ES-I3 (cell line): ENCODE data around the gene CATSPERE.
A peak's percentile ranks its signal among the peaks of the same experiment; 100 is the strongest.

Experiments used
- H3K36me3 ChIP-seq: 2 replicates; pipeline ENCODE4 v1.6.1; 2013; ENCODE audit warnings: mild to moderate bottlenecking, low read length, control low read depth, moderate library complexity; ENCODE audit not compliant: insufficient read depth
- H3K4me1 ChIP-seq: 2 replicates; pipeline ENCODE4 v1.6.1; 2013; ENCODE audit warnings: mild to moderate bottlenecking, control low read depth, low read length; ENCODE audit not compliant: insufficient read depth
- H3K9ac ChIP-seq: 2 replicates; pipeline ENCODE4 v1.6.1; 2013; ENCODE audit warnings: low read depth, mild to moderate bottlenecking, low read length, moderate library complexity
- H3K9me3 ChIP-seq: 2 replicates; pipeline ENCODE4 v1.6.1; 2013; ENCODE audit warnings: mild to moderate bottlenecking, low read length, moderate library complexity; ENCODE audit not compliant: control insufficient read depth, insufficient read depth

The CATSPERE gene

GRCh38 chr1:244461245-244462071, at the start of gene CATSPERE:
Gene CATSPERE (plus strand): TSS chr1:244461273. CDS start chr1:244461430, 157 bp downstream.
- Histone ChIP-seq H3K36me3 (no peaks in the 10 kb centered on the region), H3K4me1 (no peaks in the 10 kb centered on the region; the same call in 1 of the 2 replicates), H3K9ac (peak within 1 kb of the TSS; percentile 76), H3K9me3 (peaks cover 2% of the 10 kb centered on the region; the same call in 1 of the 2 replicates)

GRCh38 chr1:244412176-244412575, 48.9 kb upstream of the CATSPERE start:
- peaks cover 24% of the 10 kb centered on the region for H3K36me3 ChIP-seq
- H3K4me1 ChIP-seq: peaks cover 9% of the 10 kb centered on the region; the same call in 1 of the 2 replicates
- no peaks in the 10 kb centered on the region for H3K9me3 ChIP-seq
- H3K9ac ChIP-seq: no peak overlapping the region

- H3K9ac ChIP-seq: no peak overlapping the region
- H3K9me3 ChIP-seq: no peaks in the 10 kb centered on the region
- H3K4me1 ChIP-seq: peaks cover 9% of the 10 kb centered on the region; the same call in 1 of the 2 replicates
- H3K36me3 ChIP-seq: peaks cover 22% of the 10 kb centered on the region
Measured at GRCh38 chr1:244413736-244414135, 47.3 kb upstream of the CATSPERE start.

GRCh38 chr1:244414543-244414942, 46.5 kb upstream of the CATSPERE start:
- peaks cover 22% of the 10 kb centered on the region for H3K36me3 ChIP-seq
- no peak overlapping the region for H3K9ac ChIP-seq
- H3K4me1 ChIP-seq: peaks cover 6% of the 10 kb centered on the region; the same call in 1 of the 2 replicates
- H3K9me3 ChIP-seq: no peaks in the 10 kb centered on the region

- no peaks in the 10 kb centered on the region for H3K4me1 ChIP-seq
- H3K36me3 ChIP-seq: peaks cover 5% of the 10 kb centered on the region; the same call in 1 of the 2 replicates
- H3K9me3 ChIP-seq: no peaks in the 10 kb centered on the region
- H3K9ac ChIP-seq: no peak overlapping the region
Measured at GRCh38 chr1:244419024-244419423, 42.0 kb upstream of the CATSPERE start.

- peaks cover 4% of the 10 kb centered on the region; the same call in 1 of the 2 replicates for H3K36me3 ChIP-seq
- no peak overlapping the region for H3K9ac ChIP-seq
- no peaks in the 10 kb centered on the region for H3K9me3 ChIP-seq
- no peaks in the 10 kb centered on the region for H3K4me1 ChIP-seq
Measured at GRCh38 chr1:244422174-244422573, 38.9 kb upstream of the CATSPERE start.

- Histone ChIP-seq H3K9me3 (no peaks in the 10 kb centered on the region), H3K36me3 (peaks cover 6% of the 10 kb centered on the region; the same call in 1 of the 2 replicates), H3K9ac (no peak overlapping the region), H3K4me1 (no peaks in the 10 kb centered on the region)
Measured at GRCh38 chr1:244424649-244425334, 36.3 kb upstream of the CATSPERE start.

GRCh38 chr1:244427647-244428046, 33.4 kb upstream of the CATSPERE start:
- no peaks in the 10 kb centered on the region for H3K9me3 ChIP-seq
- H3K36me3 ChIP-seq: peaks cover 8% of the 10 kb centered on the region
- H3K9ac ChIP-seq: no peak overlapping the region
- H3K4me1 ChIP-seq: no peaks in the 10 kb centered on the region

- H3K4me1 ChIP-seq: no peaks in the 10 kb centered on the region
- no peaks in the 10 kb centered on the region for H3K9me3 ChIP-seq
- no peak overlapping the region for H3K9ac ChIP-seq
- peaks cover 14% of the 10 kb centered on the region for H3K36me3 ChIP-seq
Measured at GRCh38 chr1:244429818-244430217, 31.3 kb upstream of the CATSPERE start.

- H3K9me3 ChIP-seq: no peaks in the 10 kb centered on the region
- no peak overlapping the region for H3K9ac ChIP-seq
- no peaks in the 10 kb centered on the region for H3K4me1 ChIP-seq
- H3K36me3 ChIP-seq: peaks cover 18% of the 10 kb centered on the region
Measured at GRCh38 chr1:244431166-244431565, 29.9 kb upstream of the CATSPERE start.

GRCh38 chr1:244435562-244436205, 25.4 kb upstream of the CATSPERE start:
- no peak overlapping the region for H3K9ac ChIP-seq
- peaks cover 15% of the 10 kb centered on the region for H3K4me1 ChIP-seq
- no peaks in the 10 kb centered on the region for H3K9me3 ChIP-seq
- peaks cover 10% of the 10 kb centered on the region; the same call in 1 of the 2 replicates for H3K36me3 ChIP-seq

GRCh38 chr1:244436336-244437085, 24.6 kb upstream of the CATSPERE start:
- Histone ChIP-seq H3K9me3 (no peaks in the 10 kb centered on the region), H3K36me3 (peaks cover 10% of the 10 kb centered on the region; the same call in 1 of the 2 replicates), H3K4me1 (peaks cover 15% of the 10 kb centered on the region), H3K9ac (no peak overlapping the region)

- peaks cover 10% of the 10 kb centered on the region; the same call in 1 of the 2 replicates for H3K36me3 ChIP-seq
- H3K9ac ChIP-seq: no peak overlapping the region
- H3K4me1 ChIP-seq: peaks cover 15% of the 10 kb centered on the region
- no peaks in the 10 kb centered on the region for H3K9me3 ChIP-seq
Measured at GRCh38 chr1:244437086-244437468, 24.0 kb upstream of the CATSPERE start.
